ENCODE measurements around the gene PEX19. TPM values are rescaled to one million over a fixed set of nuclear protein-coding genes. Genes with fewer than 3 reads are reported as not detected.

PEX19 gene
- polyA plus RNA-seq, 2 of the 4 experiments (the other 2 are of a cell fraction), result 25.1 to 56.7 TPM

GRCh38 chr1:160271025-160271424 is 13.9 kb downstream of the PEX19 start:
- no peaks in the 10 kb centered on the region for H3K4me1 ChIP-seq
- H3K4me2 ChIP-seq, result no peak overlapping the region
- 91% methylated on average over 1 of the region's 1 CpG for WGBS (ENCODE audit: missing lambda C conversion rate)
- H3K9me3 ChIP-seq, result no peaks in the 10 kb centered on the region
- no peak for DNase-seq (ENCODE audit: low read depth in 1 of 2, low spot score in 1 of 2)
- no peak overlapping the region for H3K27ac ChIP-seq
- ChIA-PET POLR2A (no interaction called here), CTCF (interaction anchor here (0.7 to 3.0 kb wide), 5 partner anchors 19 to 184 kb away, joined by 3 to 12 read pairs (median 8); no protein-coding TSS in a partner anchor)
- TF ChIP-seq HDAC2 (IDR thresholded peaks at IDR 0.05), result no peak
- no peak for TF ChIP-seq ZSCAN20 (CRISPR knock-in tag; IDR thresholded peaks at IDR 0.05)
- no peak for TF ChIP-seq MAZ (IDR thresholded peaks at IDR 0.05; ENCODE audit: borderline replicate concordance, low read depth, low read length)
- no peak for TF ChIP-seq PBX3 (IDR thresholded peaks at IDR 0.05)
- TF ChIP-seq ELK1 (IDR thresholded peaks at IDR 0.05; ENCODE audit: low read depth, low read length), result no peak
- TF ChIP-seq CTCF (IDR thresholded peaks at IDR 0.05), result no peak
- TF ChIP-seq ZC3H11A (IDR thresholded peaks at IDR 0.05), result no peak
- no peak for TF ChIP-seq BHLHE40 (IDR thresholded peaks at IDR 0.05; ENCODE audit: low read depth, low read length)
- no peak for TF ChIP-seq RFX5 (IDR thresholded peaks at IDR 0.05)
- no peak for TF ChIP-seq E2F6 (IDR thresholded peaks at IDR 0.05; ENCODE audit: borderline replicate concordance, low read depth)
- no peak for FAIRE-seq
- ATAC-seq, result no peak
- no peak overlapping the region for H3K4me3 ChIP-seq

GRCh38 chr1:160267284-160267991 is 17.5 kb downstream of the PEX19 start:
- Histone ChIP-seq H3K4me1 (peaks cover 4% of the 10 kb centered on the region; the same call in 1 of the 3 replicates), H3K9me3 (no peaks in the 10 kb centered on the region), H3K4me2 (no peak overlapping the region), H3K4me3 (no peak overlapping the region), H3K27ac (no peak overlapping the region)
- no peak for ATAC-seq
- 32% methylated on average over 10 of the region's 10 CpGs for WGBS (ENCODE audit: missing lambda C conversion rate)
- ChIA-PET CTCF (interaction anchor here (0.6 to 6.8 kb wide), 7 partner anchors 9 to 167 kb away, joined by 3 to 38 read pairs (median 5); no protein-coding TSS in a partner anchor), POLR2A (no interaction called here)
- TF ChIP-seq HOXB13 (CRISPR knock-in tag; IDR thresholded peaks at IDR 0.05; ENCODE audit: low read depth), result no peak
- TF ChIP-seq ZSCAN20 (CRISPR knock-in tag; IDR thresholded peaks at IDR 0.05), result no peak
- TF ChIP-seq ATOH8 (CRISPR knock-in tag; IDR thresholded peaks at IDR 0.05; ENCODE audit: low read depth), result no peak
- TF ChIP-seq MAX (IDR thresholded peaks at IDR 0.05), result no peak
- TF ChIP-seq EP300 (IDR thresholded peaks at IDR 0.05), result no peak
- TF ChIP-seq CHD2 (IDR thresholded peaks at IDR 0.05; ENCODE audit: low read length, partially characterized antibody), result no peak
- no peak for TF ChIP-seq CBX2 (IDR thresholded peaks at IDR 0.05; ENCODE audit: borderline replicate concordance, low read depth)
- TF ChIP-seq PBX3 (IDR thresholded peaks at IDR 0.05), result no peak
- no peak for TF ChIP-seq MAZ (IDR thresholded peaks at IDR 0.05; ENCODE audit: borderline replicate concordance, low read depth, low read length)
- TF ChIP-seq HOXB5 (CRISPR knock-in tag; IDR thresholded peaks at IDR 0.05), result no peak
- TF ChIP-seq TP53 (CRISPR knock-in tag; IDR thresholded peaks at IDR 0.05), result no peak
- no peak for TF ChIP-seq KDM1A (IDR thresholded peaks at IDR 0.05; ENCODE audit: low read depth)
- FAIRE-seq, result no peak
- DNase-seq (ENCODE audit: low read depth in 1 of 2, low spot score in 1 of 2), result no peak
